NCI-H446 (cell line): Measurements from ENCODE around the gene GADD45A.
"Not testable (repeated sequence)": the region's sequence is repeated elsewhere in the genome, so short reads cannot be mapped to it uniquely, and the experiment has no call there.

Experiments used
- DNase-seq, 2 experiments: peaks; one replicate each; lab custom pipeline; 2025; lab: John Stamatoyannopoulos, UW

The GADD45A gene, protein sequence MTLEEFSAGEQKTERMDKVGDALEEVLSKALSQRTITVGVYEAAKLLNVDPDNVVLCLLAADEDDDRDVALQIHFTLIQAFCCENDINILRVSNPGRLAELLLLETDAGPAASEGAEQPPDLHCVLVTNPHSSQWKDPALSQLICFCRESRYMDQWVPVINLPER

DNA sequence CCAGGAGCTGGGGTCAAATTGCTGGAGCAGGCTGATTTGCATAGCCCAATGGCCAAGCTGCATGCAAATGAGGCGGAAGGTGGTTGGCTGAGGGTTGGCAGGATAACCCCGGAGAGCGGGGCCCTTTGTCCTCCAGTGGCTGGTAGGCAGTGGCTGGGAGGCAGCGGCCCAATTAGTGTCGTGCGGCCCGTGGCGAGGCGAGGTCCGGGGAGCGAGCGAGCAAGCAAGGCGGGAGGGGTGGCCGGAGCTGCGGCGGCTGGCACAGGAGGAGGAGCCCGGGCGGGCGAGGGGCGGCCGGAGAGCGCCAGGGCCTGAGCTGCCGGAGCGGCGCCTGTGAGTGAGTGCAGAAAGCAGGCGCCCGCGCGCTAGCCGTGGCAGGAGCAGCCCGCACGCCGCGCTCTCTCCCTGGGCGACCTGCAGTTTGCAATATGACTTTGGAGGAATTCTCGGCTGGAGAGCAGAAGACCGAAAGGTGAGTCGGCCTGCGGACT is at the start of gene GADD45A:
Gene GADD45A, plus strand, starts transcription at position 135 of the 491 bp plus-strand sequence. Its CDS starts 294 bp downstream, at position 429.
- DNase-seq: peak; percentile 99 to 100

GRCh38 chr1:67636146-67636545 is 48.9 kb upstream of the GADD45A start:
- DNase-seq: no peak

DNA sequence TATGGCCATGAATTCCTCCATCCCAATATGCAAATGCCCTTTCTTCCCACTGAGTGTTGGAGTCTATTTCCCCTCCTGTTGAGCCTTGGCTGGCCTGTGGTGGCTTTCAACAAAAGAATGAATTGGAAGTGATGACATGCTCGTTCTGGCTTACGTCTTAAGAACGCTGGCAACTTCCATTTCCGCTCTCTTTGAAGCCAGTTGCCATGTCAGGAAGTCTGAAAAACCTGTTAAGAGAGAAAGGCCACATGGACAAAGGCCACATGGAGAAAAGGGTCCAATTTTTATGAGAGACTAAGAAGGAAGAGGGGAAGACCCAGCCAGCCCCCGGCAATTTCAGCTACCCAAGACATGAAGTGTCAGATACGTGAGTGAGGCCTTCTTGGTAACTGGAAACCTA is 45.6 kb upstream of the GADD45A start:
- DNase-seq: peak in 1 of 2 experiments; percentile 8

GRCh38 chr1:67642629-67643028 is 42.4 kb upstream of the GADD45A start:
- no peak for DNase-seq

DNA sequence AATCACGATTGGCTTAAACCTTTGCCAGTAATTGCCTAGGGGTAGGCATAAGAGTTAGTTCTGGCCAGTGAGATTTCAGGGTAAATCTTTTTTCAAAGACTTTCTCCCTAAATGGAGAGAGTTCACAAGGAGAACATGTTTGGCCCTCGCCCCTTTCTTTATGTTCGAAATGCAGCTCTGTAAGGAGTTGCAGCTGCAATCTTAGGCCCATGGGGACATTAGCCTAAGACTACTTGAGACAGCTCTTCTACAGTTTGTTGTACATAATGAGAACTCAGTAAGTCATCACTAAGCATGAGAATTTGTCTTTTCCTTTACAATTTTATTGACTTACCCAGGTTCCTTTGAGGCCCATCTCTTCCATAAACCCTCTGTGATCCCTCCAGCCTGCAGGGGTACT is 40.4 kb upstream of the GADD45A start:
- DNase-seq: no peak

- peak; percentile 80 to 83 for DNase-seq
These were observed 39.4 kb upstream of the GADD45A start for GRCh38 chr1:67645495-67646144.

GRCh38 chr1:67646145-67647035 is 38.6 kb upstream of the GADD45A start:
- peak; percentile 92 to 97 for DNase-seq

DNA sequence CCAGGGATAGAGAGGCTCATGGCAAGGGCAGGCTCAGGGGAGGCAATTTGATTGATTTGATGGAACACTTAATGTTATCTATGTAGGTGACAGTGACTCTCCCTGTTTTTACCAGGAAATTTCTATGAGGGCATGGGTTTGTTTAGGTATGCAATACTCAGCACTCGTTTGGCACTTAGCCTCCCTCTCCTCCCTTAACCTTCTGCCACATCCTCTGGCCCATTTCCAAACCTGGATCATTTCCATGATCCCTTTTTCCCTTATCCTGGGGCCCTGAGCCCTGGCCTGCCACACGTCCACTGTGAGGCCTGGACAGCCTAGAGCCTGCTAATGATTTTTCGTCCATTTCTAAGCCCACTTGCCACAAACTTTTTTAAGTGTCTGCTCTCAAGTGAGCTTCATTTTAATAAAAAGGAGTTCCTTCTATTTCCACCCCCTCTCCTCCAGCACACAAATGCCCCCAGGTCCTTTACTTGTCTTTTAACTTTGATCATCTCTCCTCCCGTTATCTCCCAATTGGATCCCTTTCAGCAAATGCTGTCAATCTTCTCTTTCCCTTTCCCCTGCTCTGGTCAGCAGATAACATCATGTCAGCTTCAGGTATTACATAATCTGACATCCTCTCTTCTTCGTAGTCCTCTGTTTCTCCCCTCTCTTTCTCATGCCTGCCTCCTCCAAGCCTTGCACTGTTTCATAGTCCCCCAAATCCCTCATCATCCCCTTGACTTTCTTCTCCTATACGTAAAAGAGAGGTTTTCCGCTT is 37.8 kb upstream of the GADD45A start:
- peak; percentile 71 to 89 for DNase-seq

DNA sequence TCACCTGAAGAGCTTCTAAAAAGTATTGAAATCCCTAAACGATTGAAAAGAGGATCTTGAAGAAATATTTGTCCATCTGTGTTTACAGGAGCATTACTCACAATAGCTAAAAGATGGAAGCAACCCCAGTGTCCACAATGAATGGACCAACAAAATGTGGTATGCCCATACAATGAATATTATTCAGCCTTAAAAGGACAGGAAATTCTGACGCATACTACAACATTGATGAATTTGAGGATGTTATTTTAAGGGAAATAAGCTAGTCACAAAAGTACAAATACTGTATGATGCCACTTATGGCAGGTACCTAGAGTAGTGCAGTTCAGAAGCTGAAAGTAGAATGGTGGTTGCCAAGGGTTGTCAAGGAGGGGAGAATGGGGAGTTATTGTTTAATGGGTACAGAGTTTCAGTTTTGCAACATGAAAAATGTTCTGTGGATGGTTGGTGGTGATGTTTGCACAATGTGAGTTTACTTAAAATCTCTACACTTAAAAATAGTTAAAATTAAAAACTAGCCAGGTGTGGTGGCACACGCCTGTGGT is 37.1 kb upstream of the GADD45A start:
- DNase-seq: no peak

DNA sequence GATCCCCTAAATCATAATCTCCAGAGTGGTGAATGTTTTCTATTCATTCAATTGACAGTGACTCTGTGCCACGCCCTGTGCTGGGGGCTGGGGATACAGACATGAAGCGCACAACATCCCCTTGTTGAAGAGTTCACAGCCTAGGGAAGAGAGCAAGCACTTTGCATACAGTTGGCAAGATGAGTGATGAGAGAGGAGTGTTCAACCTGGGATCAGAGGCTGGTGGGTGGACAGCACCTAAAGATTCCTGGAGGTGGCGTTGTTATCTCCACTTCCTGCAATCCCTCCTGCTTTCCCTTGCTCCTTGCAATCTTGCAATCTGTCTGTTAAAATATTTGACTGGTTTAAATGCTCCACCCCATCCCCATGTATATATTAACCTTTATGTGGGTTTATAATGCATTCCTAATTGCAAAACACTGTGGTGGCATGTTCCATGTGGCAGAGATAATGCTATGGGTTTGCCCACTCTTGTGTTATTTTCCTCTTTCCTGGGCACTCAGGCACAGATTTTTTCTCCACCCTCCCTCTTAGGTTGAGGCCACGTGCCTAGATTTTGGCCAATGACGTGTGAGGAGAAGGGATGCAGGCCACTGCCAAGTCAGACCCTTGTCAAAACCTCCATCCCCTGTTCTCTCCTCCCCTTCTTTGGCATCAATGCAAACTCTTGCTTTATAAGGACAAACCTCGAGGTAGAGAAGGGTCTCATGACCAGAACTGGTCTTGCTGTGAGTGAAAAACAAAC is 36.2 kb upstream of the GADD45A start:
- DNase-seq: peak in 1 of 2 experiments; percentile 9

- no peak for DNase-seq
These were observed 34.9 kb upstream of the GADD45A start for GRCh38 chr1:67650061-67650460.

GRCh38 chr1:67651031-67651430 is 34.0 kb upstream of the GADD45A start:
- DNase-seq: no peak

DNA sequence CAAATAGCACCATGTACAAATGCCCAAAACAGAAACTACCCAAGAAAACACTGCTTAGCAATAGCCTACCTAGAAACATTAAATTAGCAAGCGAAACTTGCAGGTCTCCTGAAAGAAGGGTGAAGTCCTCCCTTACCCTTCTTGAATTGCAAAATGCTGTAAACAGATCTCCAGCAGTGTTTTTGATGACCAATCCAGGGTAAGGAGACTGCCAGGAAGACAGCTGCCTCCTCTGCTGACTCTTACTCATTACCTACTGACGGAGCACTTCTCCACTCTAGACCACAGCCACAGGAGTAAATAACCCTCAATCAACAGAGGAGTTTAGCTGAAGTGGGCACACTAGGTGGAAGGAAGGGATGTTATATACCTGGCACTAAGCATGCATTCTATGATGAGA is 32.2 kb upstream of the GADD45A start:
- DNase-seq: peak in 1 of 2 experiments; percentile 9

- DNase-seq: no peak
These were observed 31.7 kb upstream of the GADD45A start for GRCh38 chr1:67653304-67653703.

DNA sequence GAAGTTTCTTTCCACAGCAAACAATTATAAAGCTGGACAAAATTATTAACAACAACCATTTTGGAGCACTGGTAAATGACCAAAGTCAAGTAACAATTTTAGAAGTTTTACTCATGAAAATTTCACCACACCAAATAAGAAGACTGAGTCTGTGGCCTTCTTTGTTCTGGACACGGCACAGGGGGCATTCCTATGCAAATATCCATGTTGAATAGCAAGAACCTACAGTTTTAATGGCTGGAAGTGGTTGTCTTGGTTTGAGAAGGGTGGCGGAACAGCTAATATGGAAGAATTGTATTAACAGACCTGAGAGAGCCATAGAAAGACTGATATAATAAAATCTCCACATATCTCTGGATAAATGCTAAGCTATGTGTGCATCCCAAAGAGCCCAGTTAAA is 29.4 kb upstream of the GADD45A start:
- no peak for DNase-seq

DNA sequence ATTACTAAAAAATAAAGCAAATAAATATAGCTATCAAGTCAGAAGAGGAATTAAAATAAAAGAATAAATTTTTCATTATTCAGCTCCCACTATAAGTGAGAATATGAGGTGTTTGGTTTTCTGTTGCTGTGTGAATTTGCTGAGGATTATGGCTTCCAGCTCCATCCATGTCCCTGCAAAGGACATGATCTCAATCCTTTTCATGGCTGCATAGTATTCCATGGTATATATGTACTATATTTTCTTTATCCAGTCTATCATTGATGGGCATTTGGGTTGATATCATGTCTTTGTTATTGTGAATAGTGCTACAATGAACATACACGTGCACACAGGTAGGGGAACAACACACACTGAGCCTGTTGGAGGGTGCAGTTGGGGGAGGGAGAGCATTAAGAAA is 27.8 kb upstream of the GADD45A start:
- not testable (repeated sequence) for DNase-seq

- no peak for DNase-seq
These were observed 25.8 kb upstream of the GADD45A start for GRCh38 chr1:67659229-67659628.

DNA sequence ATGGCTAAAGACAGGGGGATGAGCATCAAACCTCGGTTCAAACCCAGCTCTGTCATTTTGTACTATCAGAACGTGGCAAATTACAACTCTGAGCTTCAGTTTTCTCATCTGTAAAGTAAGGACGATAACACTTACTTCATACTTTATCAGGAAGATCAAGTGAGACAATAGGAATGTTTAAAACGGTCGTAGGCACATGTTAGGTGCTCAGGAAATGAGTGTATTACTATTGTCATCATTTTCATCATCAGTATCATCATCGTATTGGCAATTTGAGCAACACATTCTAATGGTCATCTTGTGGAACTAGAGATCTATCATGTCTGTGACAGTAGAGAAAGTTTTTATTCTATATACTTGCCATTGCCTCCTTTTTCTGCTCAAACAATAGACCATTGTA is 22.1 kb upstream of the GADD45A start:
- no peak for DNase-seq

DNA sequence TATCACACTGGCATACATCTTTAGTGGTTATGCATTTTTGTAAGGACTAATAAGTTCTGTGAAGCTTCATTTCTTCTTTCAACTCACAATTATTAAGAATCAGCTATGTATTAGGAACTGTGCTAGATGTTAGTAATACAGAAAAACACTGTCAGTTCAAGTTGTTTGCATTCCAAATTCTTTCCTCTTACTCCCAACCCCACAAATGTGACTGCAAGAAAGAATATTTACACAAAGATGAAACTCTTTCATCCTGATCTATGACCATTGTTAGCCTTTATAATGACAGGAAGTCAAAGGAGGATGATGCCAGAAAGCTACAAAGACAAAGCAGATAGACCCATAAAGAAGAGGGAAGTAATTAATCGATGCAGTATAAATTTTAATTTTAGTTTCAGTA is 21.0 kb upstream of the GADD45A start:
- DNase-seq: no peak

GRCh38 chr1:67665307-67665706 is 19.7 kb upstream of the GADD45A start:
- DNase-seq: not testable (repeated sequence)

- no peak for DNase-seq
These were observed 18.4 kb upstream of the GADD45A start for GRCh38 chr1:67666636-67667035.
